ENCODE data around the gene MIEF2. TPM values are rescaled to one million over a fixed set of nuclear protein-coding genes. Genes with fewer than 3 reads are reported as not detected.

MIEF2 gene
- total RNA-seq, 1 donor from 2014 or later, result 7.4 TPM

GRCh38 chr17:18251204-18251603 is 9.3 kb upstream of the MIEF2 start:
- TF ChIP-seq CTCF (IDR thresholded peaks at IDR 0.05; ENCODE audit: partially characterized antibody, unreplicated experiment), result no peak
- H3K4me1 Mint-ChIP-seq (ENCODE audit: low read depth, unreplicated experiment), result peaks cover 7% of the 10 kb centered on the region
- no peak overlapping the region for H3K4me3 Mint-ChIP-seq (ENCODE audit: unreplicated experiment)
- peaks cover 8% of the 10 kb centered on the region for H3K9me3 Mint-ChIP-seq (ENCODE audit: unreplicated experiment)
- no peak for DNase-seq
- peaks cover 13% of the 10 kb centered on the region for H3K27me3 Mint-ChIP-seq (ENCODE audit: unreplicated experiment)
- no peak overlapping the region for H3K27ac Mint-ChIP-seq (ENCODE audit: unreplicated experiment)
- H3K36me3 Mint-ChIP-seq (ENCODE audit: unreplicated experiment), result no peaks in the 10 kb centered on the region

- Mint-ChIP-seq H3K27me3 (ENCODE audit: unreplicated experiment) (peaks cover 12% of the 10 kb centered on the region), H3K9me3 (ENCODE audit: unreplicated experiment) (peaks cover 5% of the 10 kb centered on the region), H3K4me1 (ENCODE audit: low read depth, unreplicated experiment) (peaks cover 6% of the 10 kb centered on the region), H3K4me3 (ENCODE audit: unreplicated experiment) (no peak overlapping the region), H3K36me3 (ENCODE audit: unreplicated experiment) (no peaks in the 10 kb centered on the region), H3K27ac (ENCODE audit: unreplicated experiment) (no peak overlapping the region)
- no peak for DNase-seq
- no peak for TF ChIP-seq CTCF (IDR thresholded peaks at IDR 0.05; ENCODE audit: partially characterized antibody, unreplicated experiment)
Measured at GRCh38 chr17:18252160-18252559, 8.3 kb upstream of the MIEF2 start.

GRCh38 chr17:18253187-18253884 is 7.1 kb upstream of the MIEF2 start:
- H3K4me1 Mint-ChIP-seq (ENCODE audit: low read depth, unreplicated experiment), result peaks cover 3% of the 10 kb centered on the region
- no peak for DNase-seq
- H3K9me3 Mint-ChIP-seq (ENCODE audit: unreplicated experiment), result peaks cover 2% of the 10 kb centered on the region
- no peak for TF ChIP-seq CTCF (IDR thresholded peaks at IDR 0.05; ENCODE audit: partially characterized antibody, unreplicated experiment)
- H3K36me3 Mint-ChIP-seq (ENCODE audit: unreplicated experiment), result no peaks in the 10 kb centered on the region
- no peak overlapping the region for H3K4me3 Mint-ChIP-seq (ENCODE audit: unreplicated experiment)
- no peak overlapping the region for H3K27ac Mint-ChIP-seq (ENCODE audit: unreplicated experiment)
- H3K27me3 Mint-ChIP-seq (ENCODE audit: unreplicated experiment), result peaks cover 6% of the 10 kb centered on the region

GRCh38 chr17:18253947-18254821 is 6.3 kb upstream of the MIEF2 start:
- Mint-ChIP-seq H3K27ac (ENCODE audit: unreplicated experiment) (no peak overlapping the region), H3K27me3 (ENCODE audit: unreplicated experiment) (peaks cover 6% of the 10 kb centered on the region)

More at GRCh38 chr17:18253947-18254821, 6.3 kb upstream of the MIEF2 start:
- H3K9me3 Mint-ChIP-seq (ENCODE audit: unreplicated experiment), result peaks cover 2% of the 10 kb centered on the region
- DNase-seq, result no peak
- H3K36me3 Mint-ChIP-seq (ENCODE audit: unreplicated experiment), result no peaks in the 10 kb centered on the region
- TF ChIP-seq CTCF (IDR thresholded peaks at IDR 0.05; ENCODE audit: partially characterized antibody, unreplicated experiment), result no peak
- H3K4me1 Mint-ChIP-seq (ENCODE audit: low read depth, unreplicated experiment), result peaks cover 3% of the 10 kb centered on the region
- H3K4me3 Mint-ChIP-seq (ENCODE audit: unreplicated experiment), result no peak overlapping the region

All from glutamatergic neuron (in vitro differentiated cells).